DND-41 (cell line): ENCODE results near the gene HIC1.

Experiments used
- ATAC-seq: fragments of 200-7000 bp; cut with Tn5 transposase; 3 replicates; pipeline ENCODE4 v1.9.1; 2021; ENCODE audit warnings: low read depth; ENCODE audit not compliant: insufficient read depth
- DNase-seq: peaks from one replicate; pipeline ENCODE4 v3.0.0-alpha.2; 2020
- H2AFZ ChIP-seq: 2 replicates; pipeline ENCODE4 v1.6.0; 2012; ENCODE audit warnings: low read depth, low read length
- H3K27ac ChIP-seq: 2 replicates; pipeline ENCODE4 v1.5.1; 2012; ENCODE audit warnings: low read length, inconsistent platforms
- H3K27me3 ChIP-seq: fragments of 200-600 bp; sonication (generic); 2 replicates; pipeline ENCODE4 v1.6.0; 2012; ENCODE audit warnings: low read length, mild to moderate bottlenecking, inconsistent platforms; ENCODE audit not compliant: insufficient read depth, poor library complexity
- H3K36me3 ChIP-seq: 2 replicates; pipeline ENCODE4 v1.5.1; 2012; ENCODE audit warnings: low read length, inconsistent platforms; ENCODE audit not compliant: insufficient read depth
- H3K4me1 ChIP-seq: 2 replicates; pipeline ENCODE4 v1.5.1; 2012; ENCODE audit warnings: mild to moderate bottlenecking, low read length; ENCODE audit not compliant: insufficient read depth
- H3K4me2 ChIP-seq: 2 replicates; pipeline ENCODE4 v1.6.0; 2012; ENCODE audit warnings: mild to moderate bottlenecking, moderate library complexity, low read length, inconsistent platforms; ENCODE audit not compliant: insufficient read depth
- H3K4me3 ChIP-seq, 2 experiments: fragments of 200-600 bp in 1 of 2; shearing (Covaris generic) in 1 of 2; 2 replicates each; pipeline ENCODE4 v1.5.1; 2012 to 2016; ENCODE audit warnings: inconsistent platforms in 2 of 2, low read length in 2 of 2, mild to moderate bottlenecking in 2 of 2, low read depth in 1 of 2, moderate library complexity in 1 of 2
- H3K79me2 ChIP-seq: 2 replicates; pipeline ENCODE4 v1.6.0; 2012; ENCODE audit warnings: low read length, inconsistent platforms; ENCODE audit not compliant: insufficient read depth
- H3K9ac ChIP-seq: 2 replicates; pipeline ENCODE4 v1.6.0; 2012; ENCODE audit warnings: low read depth, mild to moderate bottlenecking, inconsistent platforms, low read length, moderate library complexity
- H3K9me3 ChIP-seq: 2 replicates; pipeline ENCODE4 v1.5.1; 2012; ENCODE audit warnings: low read length, moderate library complexity, mild to moderate bottlenecking, inconsistent platforms; ENCODE audit not compliant: insufficient read depth, severe bottlenecking
- H4K20me1 ChIP-seq: 2 replicates; pipeline ENCODE4 v1.6.0; 2012; ENCODE audit warnings: low read length; ENCODE audit not compliant: insufficient read depth
- EZH2 ChIP-seq: IDR thresholded peaks from 3 replicates; pipeline ENCODE4 v1.6.1; 2012; ENCODE audit warnings: borderline replicate concordance, low read depth, mild to moderate bottlenecking, moderate library complexity, low read length, inconsistent platforms; ENCODE audit not compliant: severe bottlenecking
- TF ChIP-seq, protein P1 (sequence below): IDR thresholded peaks from 2 replicates; pipeline ENCODE4 v1.5.1; 2012; ENCODE audit warnings: borderline replicate concordance, low read length, moderate library complexity, mild to moderate bottlenecking; ENCODE audit not compliant: poor library complexity, severe bottlenecking; ENCODE audit errors: extremely low read depth

HIC1 gene

DNA sequence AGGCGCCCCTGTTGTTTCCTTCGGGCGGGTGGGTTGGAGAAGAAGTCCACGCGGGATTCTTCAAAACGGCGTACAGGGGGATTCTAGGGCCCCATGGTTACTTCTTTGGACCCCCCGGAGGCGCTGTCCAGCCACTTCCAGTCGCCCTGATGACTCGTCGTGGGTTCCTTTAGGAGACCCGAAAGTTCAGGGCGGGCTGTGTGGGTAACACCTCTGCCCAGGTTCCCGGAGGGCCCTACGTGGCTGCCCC lies 716 bp upstream of the HIC1 start:
- Histone ChIP-seq H3K27ac (no peak overlapping the region), H3K4me2 (peak overlapping the region; percentile 99), H3K4me3 (peak overlapping the region; percentile 30 to 65; a peak in 2 of 4 replicates), H3K27me3 (peaks cover 39% of the 10 kb centered on the region), H3K36me3 (no peaks in the 10 kb centered on the region), H2AFZ (peak overlapping the region; percentile 49; the same call in 1 of the 2 replicates), H3K4me1 (peaks cover 63% of the 10 kb centered on the region), H3K9ac (peak overlapping the region; percentile 55; the same call in 1 of the 2 replicates), H3K9me3 (no peaks in the 10 kb centered on the region), H3K79me2 (no peaks in the 10 kb centered on the region), H4K20me1 (peaks cover 29% of the 10 kb centered on the region)
- ATAC-seq (no peak), DNase-seq (no peak)
- TF ChIP-seq, protein P1, sequence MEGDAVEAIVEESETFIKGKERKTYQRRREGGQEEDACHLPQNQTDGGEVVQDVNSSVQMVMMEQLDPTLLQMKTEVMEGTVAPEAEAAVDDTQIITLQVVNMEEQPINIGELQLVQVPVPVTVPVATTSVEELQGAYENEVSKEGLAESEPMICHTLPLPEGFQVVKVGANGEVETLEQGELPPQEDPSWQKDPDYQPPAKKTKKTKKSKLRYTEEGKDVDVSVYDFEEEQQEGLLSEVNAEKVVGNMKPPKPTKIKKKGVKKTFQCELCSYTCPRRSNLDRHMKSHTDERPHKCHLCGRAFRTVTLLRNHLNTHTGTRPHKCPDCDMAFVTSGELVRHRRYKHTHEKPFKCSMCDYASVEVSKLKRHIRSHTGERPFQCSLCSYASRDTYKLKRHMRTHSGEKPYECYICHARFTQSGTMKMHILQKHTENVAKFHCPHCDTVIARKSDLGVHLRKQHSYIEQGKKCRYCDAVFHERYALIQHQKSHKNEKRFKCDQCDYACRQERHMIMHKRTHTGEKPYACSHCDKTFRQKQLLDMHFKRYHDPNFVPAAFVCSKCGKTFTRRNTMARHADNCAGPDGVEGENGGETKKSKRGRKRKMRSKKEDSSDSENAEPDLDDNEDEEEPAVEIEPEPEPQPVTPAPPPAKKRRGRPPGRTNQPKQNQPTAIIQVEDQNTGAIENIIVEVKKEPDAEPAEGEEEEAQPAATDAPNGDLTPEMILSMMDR: no peak
- peak; percentile 7 for TF ChIP-seq EZH2

DNA sequence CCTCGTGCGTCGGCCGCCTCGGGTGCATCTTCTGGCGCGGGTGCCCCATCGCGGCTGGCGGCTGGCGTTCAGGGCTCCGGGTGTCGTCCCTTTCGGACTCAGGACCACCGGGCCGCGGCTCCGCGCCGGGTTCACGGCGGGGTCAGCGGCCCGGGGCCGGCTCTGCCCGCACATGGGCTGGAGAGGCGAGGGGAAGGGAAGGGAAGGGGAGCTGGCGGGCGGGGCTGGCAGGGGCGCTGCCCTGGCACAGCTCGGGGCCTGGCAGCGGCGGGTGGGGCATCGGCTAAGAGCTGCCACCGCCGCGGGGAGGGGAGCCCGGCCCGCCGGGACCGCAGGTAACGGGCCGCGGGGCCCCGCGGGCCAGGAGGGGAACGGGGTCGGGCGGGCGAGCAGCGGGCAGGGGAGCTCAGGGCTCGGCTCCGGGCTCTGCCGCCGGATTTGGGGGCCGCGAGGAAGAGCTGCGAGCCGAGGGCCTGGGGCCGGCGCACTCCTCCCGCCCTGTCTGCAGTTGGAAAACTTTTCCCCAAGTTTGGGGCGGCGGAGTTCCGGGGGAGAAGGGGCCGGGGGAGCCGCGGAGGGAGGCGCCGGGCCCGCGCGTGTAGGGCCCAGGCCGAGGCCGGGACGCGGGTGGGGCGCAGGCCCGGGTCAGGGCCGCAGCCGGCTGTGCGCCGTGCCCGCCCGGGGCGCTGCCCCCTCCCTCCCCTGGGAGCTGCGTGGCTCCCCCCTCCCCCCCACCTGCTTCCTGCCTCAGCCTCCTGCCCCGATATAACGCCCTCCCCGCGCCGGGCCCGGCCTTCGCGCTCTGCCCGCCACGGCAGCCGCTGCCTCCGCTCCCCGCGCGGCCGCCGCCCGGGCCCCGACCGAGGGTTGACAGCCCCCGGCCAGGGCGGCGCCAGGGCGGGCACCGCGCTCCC lies 646 bp downstream of the HIC1 start:
- peaks cover 52% of the 10 kb centered on the region for H3K4me1 ChIP-seq
- no peaks in the 10 kb centered on the region for H3K9me3 ChIP-seq
- peak; percentile 4; the same call in 2 of the 3 replicates for ATAC-seq
- peak overlapping the region; percentile 99 for H3K4me2 ChIP-seq
- peak overlapping the region; percentile 19 to 57; a peak in 3 of 4 replicates for H3K4me3 ChIP-seq
- H3K9ac ChIP-seq: peak overlapping the region; percentile 58
- peaks cover 39% of the 10 kb centered on the region for H3K27me3 ChIP-seq
- peak; percentile 34 for DNase-seq
- no peaks in the 10 kb centered on the region for H3K36me3 ChIP-seq
- no peaks in the 10 kb centered on the region for H3K79me2 ChIP-seq
- TF ChIP-seq, protein P1: no peak
- peak; percentile 93 for TF ChIP-seq EZH2
- H4K20me1 ChIP-seq: peaks cover 29% of the 10 kb centered on the region
- H2AFZ ChIP-seq: peak overlapping the region; percentile 65
- no peak overlapping the region for H3K27ac ChIP-seq

DNA sequence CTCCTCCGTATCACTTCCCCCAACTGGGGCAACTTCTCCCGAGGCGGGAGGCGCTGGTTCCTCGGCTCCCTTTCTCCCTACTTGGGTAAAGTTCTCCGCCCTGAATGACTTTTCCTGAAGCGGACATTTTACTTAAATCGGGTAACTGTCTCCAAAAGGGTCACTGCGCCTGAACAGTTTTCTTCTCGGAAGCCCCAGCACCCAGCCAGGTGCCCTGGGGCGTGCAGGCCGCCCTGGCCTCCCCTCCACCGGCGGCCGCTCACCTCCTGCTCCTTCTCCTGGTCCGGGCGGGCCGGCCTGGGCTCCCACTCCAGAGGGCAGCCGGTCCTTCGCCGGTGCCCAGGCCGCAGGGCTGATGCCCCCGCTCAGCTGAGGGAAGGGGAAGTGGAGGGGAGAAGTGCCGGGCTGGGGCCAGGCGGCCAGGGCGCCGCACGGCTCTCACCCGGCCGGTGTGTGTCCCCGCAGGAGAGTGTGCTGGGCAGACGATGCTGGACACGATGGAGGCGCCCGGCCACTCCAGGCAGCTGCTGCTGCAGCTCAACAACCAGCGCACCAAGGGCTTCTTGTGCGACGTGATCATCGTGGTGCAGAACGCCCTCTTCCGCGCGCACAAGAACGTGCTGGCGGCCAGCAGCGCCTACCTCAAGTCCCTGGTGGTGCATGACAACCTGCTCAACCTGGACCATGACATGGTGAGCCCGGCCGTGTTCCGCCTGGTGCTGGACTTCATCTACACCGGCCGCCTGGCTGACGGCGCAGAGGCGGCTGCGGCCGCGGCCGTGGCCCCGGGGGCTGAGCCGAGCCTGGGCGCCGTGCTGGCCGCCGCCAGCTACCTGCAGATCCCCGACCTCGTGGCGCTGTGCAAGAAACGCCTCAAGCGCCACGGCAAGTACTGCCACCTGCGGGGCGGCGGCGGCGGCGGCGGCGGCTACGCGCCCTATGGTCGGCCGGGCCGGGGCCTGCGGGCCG lies 1.6 kb downstream of the HIC1 start:
- peaks cover 43% of the 10 kb centered on the region for H3K4me1 ChIP-seq
- ATAC-seq (no peak), DNase-seq (no peak)
- H3K27ac ChIP-seq: no peak overlapping the region
- TF ChIP-seq, protein P1: no peak
- no peak for TF ChIP-seq EZH2
- H3K79me2 ChIP-seq: no peaks in the 10 kb centered on the region
- H3K9me3 ChIP-seq: no peaks in the 10 kb centered on the region
- peaks cover 32% of the 10 kb centered on the region for H3K27me3 ChIP-seq
- H3K4me3 ChIP-seq: peak overlapping the region in 1 of 2 experiments; percentile 57; a peak in 1 of 4 replicates
- no peak overlapping the region; the same call in 1 of the 2 replicates for H3K4me2 ChIP-seq
- no peak overlapping the region for H2AFZ ChIP-seq
- H3K36me3 ChIP-seq: peaks cover 5% of the 10 kb centered on the region; the same call in 1 of the 2 replicates
- peaks cover 27% of the 10 kb centered on the region for H4K20me1 ChIP-seq
- H3K9ac ChIP-seq: no peak overlapping the region; the same call in 1 of the 2 replicates
